Measurements from ENCODE around the gene UBXN1. TPM values are rescaled to one million over a fixed set of nuclear protein-coding genes. Genes with fewer than 3 reads are reported as not detected.

UBXN1 gene
- total RNA-seq, 1 donor from 2014 or later, result 113 TPM

DNA sequence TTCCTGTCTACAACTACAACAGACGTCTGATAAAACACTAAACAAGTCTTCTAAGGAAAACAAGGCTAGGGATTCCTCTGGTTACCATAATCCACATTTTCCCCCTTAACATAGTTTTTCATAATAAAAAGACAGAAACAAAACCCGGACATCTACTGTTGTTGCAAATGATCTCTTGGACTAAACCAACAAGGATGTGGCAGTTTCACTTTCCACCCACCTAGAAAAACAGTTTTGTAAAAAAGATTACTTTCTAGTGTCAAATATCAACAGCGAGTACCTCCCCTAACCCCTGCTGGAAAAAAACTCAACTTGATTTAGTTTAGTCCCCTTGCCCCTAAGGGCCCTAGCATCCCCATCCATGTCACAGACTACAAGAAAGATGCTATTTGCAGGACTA, 34.0 kb upstream of the UBXN1 start:
- H3K36me3 Mint-ChIP-seq (ENCODE audit: low read depth), result peaks cover 26% of the 10 kb centered on the region
- H3K9me3 Mint-ChIP-seq, result no peaks in the 10 kb centered on the region
- H3K4me1 Mint-ChIP-seq, result peaks cover 24% of the 10 kb centered on the region
- H3K27ac Mint-ChIP-seq (ENCODE audit: unreplicated experiment), result no peak overlapping the region
- DNase-seq (ENCODE audit: low read depth, low spot score), result no peak
- TF ChIP-seq, protein P1, sequence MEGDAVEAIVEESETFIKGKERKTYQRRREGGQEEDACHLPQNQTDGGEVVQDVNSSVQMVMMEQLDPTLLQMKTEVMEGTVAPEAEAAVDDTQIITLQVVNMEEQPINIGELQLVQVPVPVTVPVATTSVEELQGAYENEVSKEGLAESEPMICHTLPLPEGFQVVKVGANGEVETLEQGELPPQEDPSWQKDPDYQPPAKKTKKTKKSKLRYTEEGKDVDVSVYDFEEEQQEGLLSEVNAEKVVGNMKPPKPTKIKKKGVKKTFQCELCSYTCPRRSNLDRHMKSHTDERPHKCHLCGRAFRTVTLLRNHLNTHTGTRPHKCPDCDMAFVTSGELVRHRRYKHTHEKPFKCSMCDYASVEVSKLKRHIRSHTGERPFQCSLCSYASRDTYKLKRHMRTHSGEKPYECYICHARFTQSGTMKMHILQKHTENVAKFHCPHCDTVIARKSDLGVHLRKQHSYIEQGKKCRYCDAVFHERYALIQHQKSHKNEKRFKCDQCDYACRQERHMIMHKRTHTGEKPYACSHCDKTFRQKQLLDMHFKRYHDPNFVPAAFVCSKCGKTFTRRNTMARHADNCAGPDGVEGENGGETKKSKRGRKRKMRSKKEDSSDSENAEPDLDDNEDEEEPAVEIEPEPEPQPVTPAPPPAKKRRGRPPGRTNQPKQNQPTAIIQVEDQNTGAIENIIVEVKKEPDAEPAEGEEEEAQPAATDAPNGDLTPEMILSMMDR (conservative IDR thresholded peaks at IDR 0.05), result no peak
- peaks cover 4% of the 10 kb centered on the region for H3K27me3 Mint-ChIP-seq (ENCODE audit: low read depth)
- H3K4me3 Mint-ChIP-seq, result no peak overlapping the region

DNA sequence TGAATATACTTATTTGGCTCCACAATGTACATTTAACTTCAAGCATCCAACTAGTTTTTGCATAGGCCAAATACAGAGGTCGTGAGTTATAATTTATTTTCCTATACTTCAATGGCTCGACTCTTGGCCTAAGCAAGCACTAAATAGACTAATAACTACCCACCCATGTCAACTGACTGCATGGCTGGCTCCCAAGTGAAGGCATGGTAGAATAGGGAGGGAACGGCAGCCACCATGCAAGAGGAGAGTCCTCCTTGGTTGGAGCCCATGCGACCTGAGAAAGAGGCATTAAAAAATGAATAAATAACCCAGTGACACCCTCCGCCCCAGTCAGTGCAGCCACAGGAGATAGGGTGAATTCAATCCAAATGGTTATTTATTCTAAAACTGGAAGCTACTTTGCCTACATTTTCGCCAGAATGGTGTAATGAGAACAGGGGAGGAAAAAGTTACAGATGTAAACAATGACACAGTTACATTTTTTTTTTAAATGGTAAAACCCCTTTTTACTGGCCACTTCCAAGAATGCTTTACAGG, 33.5 kb upstream of the UBXN1 start:
- Mint-ChIP-seq H3K36me3 (ENCODE audit: low read depth) (peaks cover 25% of the 10 kb centered on the region), H3K4me3 (peak overlapping the region; percentile 63), H3K9me3 (no peaks in the 10 kb centered on the region), H3K4me1 (peaks cover 29% of the 10 kb centered on the region), H3K27ac (ENCODE audit: unreplicated experiment) (no peak overlapping the region), H3K27me3 (ENCODE audit: low read depth) (peaks cover 5% of the 10 kb centered on the region)
- no peak for DNase-seq (ENCODE audit: low read depth, low spot score)
- TF ChIP-seq, protein P1 (conservative IDR thresholded peaks at IDR 0.05), result no peak

DNA sequence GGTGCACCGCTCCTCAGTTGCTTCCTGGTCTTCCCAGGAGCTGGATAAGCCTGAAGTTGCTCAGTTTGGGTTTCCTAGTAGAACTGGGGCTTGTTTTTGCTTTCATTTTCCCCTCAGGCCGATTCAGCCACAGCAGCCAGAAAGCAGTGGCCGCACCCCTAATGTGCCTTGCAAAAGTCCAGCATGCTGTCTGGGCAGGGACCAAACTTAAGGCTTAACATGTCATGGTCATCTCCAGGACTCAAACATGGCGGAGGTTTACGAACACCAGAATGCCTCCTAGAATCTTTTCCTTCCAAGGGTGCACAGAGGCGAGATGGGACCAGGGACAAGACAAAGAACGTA, 31.1 kb upstream of the UBXN1 start:
- TF ChIP-seq, protein P1 (conservative IDR thresholded peaks at IDR 0.05), result no peak
- peaks cover 13% of the 10 kb centered on the region for H3K36me3 Mint-ChIP-seq (ENCODE audit: low read depth)
- H3K4me1 Mint-ChIP-seq, result peaks cover 50% of the 10 kb centered on the region
- H3K27ac Mint-ChIP-seq (ENCODE audit: unreplicated experiment), result peak overlapping the region; percentile 99
- no peaks in the 10 kb centered on the region for H3K9me3 Mint-ChIP-seq
- DNase-seq (ENCODE audit: low read depth, low spot score), result peak; percentile 26
- peaks cover 10% of the 10 kb centered on the region for H3K27me3 Mint-ChIP-seq (ENCODE audit: low read depth)
- H3K4me3 Mint-ChIP-seq, result peak overlapping the region; percentile 92

DNA sequence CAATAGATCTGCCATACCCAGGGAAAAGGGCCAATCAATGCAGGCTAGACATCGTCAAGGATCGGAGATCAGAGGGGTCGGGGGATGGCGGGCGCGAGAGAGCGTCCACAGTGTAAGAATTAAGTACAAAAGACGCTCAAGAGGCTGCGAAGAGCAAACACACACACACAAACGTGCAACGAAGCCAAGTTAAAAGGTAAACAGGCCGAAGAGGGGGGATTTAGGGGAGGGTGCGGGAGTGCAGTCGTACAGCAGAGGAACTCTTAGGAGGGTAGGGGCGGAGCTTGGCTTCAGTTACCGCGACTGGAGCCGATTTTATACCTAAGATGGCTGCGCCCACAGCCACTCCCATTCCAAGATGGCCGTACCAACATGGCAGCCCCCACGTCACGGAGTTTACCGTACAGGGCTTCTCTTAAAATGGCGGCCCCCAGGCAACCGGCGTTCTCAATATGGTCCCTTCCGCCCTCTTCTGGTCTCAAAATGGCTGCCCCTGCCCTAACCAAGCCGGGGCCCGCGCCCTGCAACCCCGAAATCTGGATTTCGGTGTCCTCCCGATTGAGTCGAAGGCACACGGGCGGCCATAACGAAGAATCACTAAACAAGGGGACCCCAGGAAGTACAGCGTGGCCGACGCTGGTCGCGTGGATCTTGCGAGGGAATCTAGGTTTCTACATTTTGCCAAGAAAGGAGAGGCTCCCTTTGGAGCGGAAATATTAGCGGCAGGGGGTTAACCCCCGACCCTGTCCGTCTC, 30.6 kb upstream of the UBXN1 start:
- TF ChIP-seq, protein P1 (conservative IDR thresholded peaks at IDR 0.05), result no peak
- H3K27ac Mint-ChIP-seq (ENCODE audit: unreplicated experiment), result peak overlapping the region; percentile 99
- peaks cover 10% of the 10 kb centered on the region for H3K27me3 Mint-ChIP-seq (ENCODE audit: low read depth)
- H3K9me3 Mint-ChIP-seq, result no peaks in the 10 kb centered on the region
- peaks cover 51% of the 10 kb centered on the region for H3K4me1 Mint-ChIP-seq
- H3K36me3 Mint-ChIP-seq (ENCODE audit: low read depth), result peaks cover 13% of the 10 kb centered on the region
- peak; percentile 91 for DNase-seq (ENCODE audit: low read depth, low spot score)
- H3K4me3 Mint-ChIP-seq, result peak overlapping the region; percentile 92

DNA sequence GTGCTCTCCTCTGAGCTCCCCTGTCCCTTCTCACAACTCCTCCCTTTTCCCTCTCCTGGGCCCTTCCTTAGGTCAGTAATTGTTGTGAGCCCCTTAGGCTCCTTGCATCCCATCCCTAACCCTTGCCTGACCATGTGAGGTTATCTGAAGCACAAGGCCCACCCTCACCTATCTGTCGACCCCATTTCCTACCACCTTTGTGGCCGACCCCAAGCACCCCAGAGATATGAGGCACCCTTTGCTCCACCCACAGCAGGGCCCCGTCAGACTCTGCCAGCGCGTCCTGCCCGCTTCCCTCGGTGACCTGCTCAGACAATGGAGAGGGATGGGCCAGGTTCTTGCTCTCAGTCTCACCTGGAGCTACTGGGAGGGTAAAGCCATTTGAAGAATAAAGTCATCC, 29.9 kb upstream of the UBXN1 start:
- no peaks in the 10 kb centered on the region for H3K9me3 Mint-ChIP-seq
- peaks cover 10% of the 10 kb centered on the region for H3K27me3 Mint-ChIP-seq (ENCODE audit: low read depth)
- peak overlapping the region; percentile 92 for H3K4me3 Mint-ChIP-seq
- TF ChIP-seq, protein P1 (conservative IDR thresholded peaks at IDR 0.05), result no peak
- peaks cover 51% of the 10 kb centered on the region for H3K4me1 Mint-ChIP-seq
- no peak for DNase-seq (ENCODE audit: low read depth, low spot score)
- H3K36me3 Mint-ChIP-seq (ENCODE audit: low read depth), result peaks cover 13% of the 10 kb centered on the region
- peak overlapping the region; percentile 97 for H3K27ac Mint-ChIP-seq (ENCODE audit: unreplicated experiment)

Measured in neural crest cell (in vitro differentiated cells).